IPS DF 4.7 (cell line): ENCODE data around the gene ENO1.

ENCODE experiments used
- DNase-seq: peaks from one replicate; pipeline ENCODE4 v3.0.0-alpha.2; 2013; ENCODE audit warnings: low spot score; ENCODE audit errors: extremely low read depth

ENO1 gene

DNA sequence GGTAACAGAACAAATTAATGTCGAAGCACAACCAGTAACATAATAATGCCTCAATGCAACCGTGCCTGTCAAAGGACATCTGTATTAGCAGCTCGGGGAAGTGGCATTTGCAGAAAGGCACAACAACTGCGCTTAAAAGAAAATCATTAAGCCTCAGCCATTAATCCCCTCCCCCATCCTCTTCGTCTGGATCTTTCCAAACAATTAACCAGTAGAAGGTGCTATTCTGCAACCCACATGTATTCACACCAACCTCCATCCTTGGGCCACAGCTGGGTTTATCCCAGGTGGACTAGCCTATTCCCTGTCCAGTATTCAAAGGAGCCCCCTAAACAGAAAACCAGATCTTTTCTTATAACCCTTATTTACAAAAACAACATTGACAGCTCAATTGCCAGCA is 63.6 kb downstream of the ENO1 start:
- no peak for DNase-seq

DNA sequence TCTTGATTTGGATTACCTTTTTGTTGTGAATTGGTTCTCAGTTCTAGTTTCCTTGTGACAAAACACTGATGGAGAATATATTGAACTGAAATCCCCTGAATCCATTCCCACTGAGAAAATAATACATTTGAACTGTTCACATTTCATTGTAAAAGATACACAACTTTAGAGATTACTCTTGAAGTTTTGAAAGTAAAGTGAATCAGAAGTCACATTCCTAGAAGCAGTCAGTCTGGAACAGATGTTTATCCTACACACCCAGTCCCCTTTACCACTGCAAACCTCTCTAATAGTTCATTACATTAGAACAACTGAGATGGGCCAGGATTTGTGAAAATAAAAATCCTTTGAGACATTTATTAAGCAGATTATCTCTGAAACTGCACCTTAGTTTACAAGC is 64.5 kb downstream of the ENO1 start:
- no peak for DNase-seq

DNA sequence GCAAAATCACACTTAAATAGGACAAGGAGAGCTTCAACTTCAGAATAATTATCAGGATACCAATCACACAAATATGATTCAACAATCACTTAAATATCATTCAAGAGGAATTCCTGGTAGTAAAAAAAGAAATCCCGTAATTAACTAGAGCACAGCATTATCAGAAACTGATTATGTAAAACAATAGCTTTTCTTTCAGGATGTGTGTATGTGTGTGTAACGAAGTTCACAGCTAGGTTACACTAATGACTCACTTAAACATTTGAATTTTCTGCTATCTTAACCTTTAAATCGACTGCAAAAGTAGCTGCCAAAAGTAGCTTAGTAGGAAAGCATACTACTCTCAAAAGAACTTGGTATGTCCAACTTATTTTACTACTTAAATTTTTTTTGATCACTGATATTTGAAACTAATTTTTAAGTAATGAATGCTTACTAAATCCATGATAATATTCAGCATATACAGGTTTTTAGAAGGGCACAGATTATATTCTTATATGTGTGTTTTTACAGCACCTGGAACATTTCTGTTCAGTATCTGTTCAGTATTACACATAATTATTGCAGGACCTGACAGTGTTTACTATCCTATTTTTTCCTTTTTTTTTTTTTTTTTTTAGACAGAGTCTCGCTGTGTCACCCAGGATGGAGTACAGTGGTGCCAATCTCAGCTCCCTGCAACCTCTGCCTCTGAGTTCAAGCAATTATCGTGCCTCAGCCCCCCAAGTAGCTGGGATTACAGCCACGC is 65.3 kb downstream of the ENO1 start:
- no peak for DNase-seq

DNA sequence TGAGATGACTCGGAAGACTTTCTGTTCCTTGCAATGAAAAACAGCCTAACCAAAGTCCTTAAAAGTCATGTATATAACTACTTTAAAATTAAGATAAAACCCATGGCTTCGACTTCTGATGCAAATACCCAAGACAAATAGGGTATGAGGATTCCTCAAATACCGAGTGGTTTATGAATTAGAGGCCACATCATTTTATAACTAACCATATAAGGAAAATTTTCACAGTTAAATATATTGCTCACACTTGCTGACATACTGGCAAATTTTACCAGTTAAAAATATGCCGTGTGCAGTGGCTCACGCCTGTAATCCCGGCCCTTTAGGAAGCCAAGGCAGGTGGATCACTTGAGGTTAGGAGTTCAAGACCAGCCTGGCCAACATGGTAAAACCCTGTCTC is 66.4 kb downstream of the ENO1 start:
- DNase-seq, result no peak
